Uterus (tissue), 2 donors: ENCODE measurements around the gene PLPP6.
"Not testable (repeated sequence)": the region's sequence is repeated elsewhere in the genome, so short reads cannot be mapped to it uniquely, and the experiment has no call there.

Experiments used
- POLR2A ChIP-seq, 2 donors: fragments of 450-650 bp; IDR thresholded peaks; one replicate each; pipeline ENCODE4 v1.6.1; 2016; ENCODE audit warnings: antibody characterized with exemption in 2 of 2, mild to moderate bottlenecking in 1 of 2, moderate library complexity in 1 of 2
- TF ChIP-seq, protein P1 (sequence below), 4 experiments: fragments of 200-600 bp in 2 of 4; fragments of 450-650 bp in 2 of 4; sonication (generic) in 2 of 4; IDR thresholded peaks; one replicate each; pipeline ENCODE4 v1.5.1; 2016 to 2019; ENCODE audit warnings: antibody characterized with exemption in 4 of 4, mild to moderate bottlenecking in 2 of 4, moderate library complexity in 1 of 4

DNA sequence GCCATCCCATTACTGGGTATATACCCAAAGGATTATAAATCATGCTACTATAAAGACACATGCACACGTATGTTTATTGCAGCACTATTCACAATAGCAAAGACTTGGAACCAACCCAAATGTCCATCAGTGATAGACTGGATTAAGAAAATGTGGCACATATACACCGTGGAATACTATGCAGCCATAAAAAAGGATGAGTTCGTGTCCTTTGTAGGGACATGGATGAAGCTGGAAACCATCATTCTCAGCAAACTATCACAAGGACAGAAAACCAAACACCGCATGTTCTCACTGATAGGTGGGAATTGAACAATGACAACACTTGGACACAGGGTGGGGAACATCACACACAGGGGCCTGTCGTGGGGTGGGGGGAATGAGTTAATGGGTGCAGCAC lies 1.4 kb upstream of the PLPP6 start:
- TF ChIP-seq, protein P1, sequence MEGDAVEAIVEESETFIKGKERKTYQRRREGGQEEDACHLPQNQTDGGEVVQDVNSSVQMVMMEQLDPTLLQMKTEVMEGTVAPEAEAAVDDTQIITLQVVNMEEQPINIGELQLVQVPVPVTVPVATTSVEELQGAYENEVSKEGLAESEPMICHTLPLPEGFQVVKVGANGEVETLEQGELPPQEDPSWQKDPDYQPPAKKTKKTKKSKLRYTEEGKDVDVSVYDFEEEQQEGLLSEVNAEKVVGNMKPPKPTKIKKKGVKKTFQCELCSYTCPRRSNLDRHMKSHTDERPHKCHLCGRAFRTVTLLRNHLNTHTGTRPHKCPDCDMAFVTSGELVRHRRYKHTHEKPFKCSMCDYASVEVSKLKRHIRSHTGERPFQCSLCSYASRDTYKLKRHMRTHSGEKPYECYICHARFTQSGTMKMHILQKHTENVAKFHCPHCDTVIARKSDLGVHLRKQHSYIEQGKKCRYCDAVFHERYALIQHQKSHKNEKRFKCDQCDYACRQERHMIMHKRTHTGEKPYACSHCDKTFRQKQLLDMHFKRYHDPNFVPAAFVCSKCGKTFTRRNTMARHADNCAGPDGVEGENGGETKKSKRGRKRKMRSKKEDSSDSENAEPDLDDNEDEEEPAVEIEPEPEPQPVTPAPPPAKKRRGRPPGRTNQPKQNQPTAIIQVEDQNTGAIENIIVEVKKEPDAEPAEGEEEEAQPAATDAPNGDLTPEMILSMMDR (IDR thresholded peaks at IDR 0.05) = not testable (repeated sequence)
- not testable (repeated sequence) for TF ChIP-seq POLR2A (IDR thresholded peaks at IDR 0.05)
